Measurements from ENCODE around the gene KATNBL1. TPM values are rescaled to one million over a fixed set of nuclear protein-coding genes. Genes with fewer than 3 reads are reported as not detected.
"Not testable (repeated sequence)": the region's sequence is repeated elsewhere in the genome, so short reads cannot be mapped to it uniquely, and the experiment has no call there.

The KATNBL1 gene
- total RNA-seq, 1 experiment from 2014 or later, result 55.2 TPM

GRCh38 chr15:34120420-34120819, 89.5 kb downstream of the KATNBL1 start:
- not testable (repeated sequence) for DNase-seq (ENCODE audit: extremely low read depth, low read depth)

GRCh38 chr15:34119291-34119690, 90.6 kb downstream of the KATNBL1 start:
- no peak for DNase-seq (ENCODE audit: extremely low read depth, low read depth)

DNA sequence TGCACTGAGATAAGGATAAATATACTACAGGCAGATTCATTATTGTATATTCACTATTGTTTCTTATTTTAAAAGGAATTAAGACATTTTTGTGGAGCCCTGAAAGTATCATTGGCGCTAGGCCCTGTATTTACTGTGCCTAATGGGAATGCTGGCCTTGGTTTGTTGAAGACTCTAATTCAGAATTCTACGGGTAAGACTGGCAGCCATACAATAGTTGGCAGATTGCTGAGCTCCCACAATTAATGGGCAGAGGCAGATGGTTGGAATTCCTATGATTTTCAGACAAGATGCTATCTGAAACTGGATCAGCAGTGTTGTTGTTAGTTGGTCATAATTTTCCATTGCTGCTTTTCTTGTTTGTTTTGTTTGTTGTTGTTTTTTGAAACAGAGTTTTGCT, 93.3 kb downstream of the KATNBL1 start:
- DNase-seq (ENCODE audit: extremely low read depth, low read depth), result no peak

- DNase-seq (ENCODE audit: extremely low read depth, low read depth), result no peak
Measured at GRCh38 chr15:34114739-34115138, 95.2 kb downstream of the KATNBL1 start.

DNA sequence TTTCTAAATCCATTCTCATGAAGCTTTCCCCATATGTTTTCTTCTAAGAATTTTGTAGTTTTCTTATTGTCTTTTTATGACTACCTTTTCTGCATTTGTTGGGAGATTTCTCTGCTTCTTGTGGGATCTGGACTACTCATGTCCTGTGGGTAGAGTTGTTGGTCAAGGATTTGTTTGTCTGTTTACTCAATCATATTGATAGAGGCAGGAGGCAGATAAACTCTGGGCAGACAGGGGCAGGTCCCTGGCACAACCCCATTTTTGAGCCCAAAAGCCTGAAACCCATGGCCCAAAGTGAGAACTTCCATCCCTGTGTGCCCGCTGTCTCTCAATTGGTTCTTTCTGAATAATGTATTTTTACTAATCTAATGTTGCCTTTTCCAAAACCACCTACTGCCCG, 95.7 kb downstream of the KATNBL1 start:
- DNase-seq (ENCODE audit: extremely low read depth, low read depth), result no peak

DNA sequence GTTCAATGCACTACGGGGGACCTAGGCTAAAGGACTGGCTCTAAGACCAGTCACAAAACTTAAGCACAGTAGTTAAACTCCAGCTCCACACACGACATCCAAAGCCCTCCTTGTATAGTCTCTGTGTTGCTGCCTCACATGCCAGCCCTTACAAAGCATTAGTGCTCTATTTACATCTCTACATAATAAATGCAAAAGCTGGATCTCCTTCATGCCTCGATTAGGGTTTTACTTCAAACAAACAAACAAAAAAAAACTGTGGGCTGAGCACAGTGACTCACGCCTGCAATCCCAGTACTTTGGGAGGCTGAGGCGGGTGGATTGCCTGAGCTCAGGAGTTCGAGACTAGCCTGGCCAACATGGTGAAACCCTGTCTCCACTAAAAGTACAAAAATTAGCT, 98.4 kb downstream of the KATNBL1 start:
- no peak for DNase-seq (ENCODE audit: extremely low read depth, low read depth)

DNA sequence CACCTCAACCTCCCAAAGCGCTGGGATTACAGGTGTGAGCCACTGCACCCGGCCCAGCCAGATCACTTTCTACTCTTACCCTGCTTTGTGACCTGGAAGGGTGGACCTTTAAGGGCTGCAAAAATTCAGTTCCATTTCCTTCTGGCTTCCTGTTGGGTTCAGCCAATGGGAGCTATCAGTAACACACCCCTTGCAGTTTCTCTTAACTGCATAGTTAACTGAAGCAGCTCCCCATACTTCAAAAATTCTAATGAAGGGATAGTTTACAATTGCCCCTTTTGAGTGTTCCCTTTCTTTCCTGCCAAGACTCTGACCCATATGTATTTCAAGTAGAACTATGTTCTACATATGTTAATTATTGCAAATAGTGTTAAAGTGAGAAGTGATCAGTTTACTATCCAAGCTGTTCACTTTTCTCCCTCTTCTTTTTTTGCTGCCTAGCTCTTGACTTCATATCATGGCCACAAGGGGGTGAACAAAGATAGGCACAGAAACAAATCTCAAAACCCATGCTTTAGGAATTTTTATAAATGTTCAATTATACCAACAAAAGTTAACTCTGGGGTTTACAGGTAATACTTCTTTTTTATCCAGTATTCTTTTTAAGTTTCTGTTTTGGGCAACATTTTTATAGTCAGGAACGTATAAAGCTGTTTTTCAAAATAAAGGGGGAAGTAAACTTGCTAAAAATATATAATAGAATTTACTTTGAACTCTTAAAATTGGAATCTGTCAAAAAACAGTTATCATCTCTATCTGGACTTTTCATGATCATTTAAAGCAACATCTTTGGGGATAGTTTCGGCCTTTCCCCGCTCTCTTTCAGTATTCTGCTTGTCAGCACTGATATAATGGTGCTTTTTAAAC, 99.9 kb downstream of the KATNBL1 start:
- peak; percentile 27 for DNase-seq (ENCODE audit: extremely low read depth, low read depth)

DNA sequence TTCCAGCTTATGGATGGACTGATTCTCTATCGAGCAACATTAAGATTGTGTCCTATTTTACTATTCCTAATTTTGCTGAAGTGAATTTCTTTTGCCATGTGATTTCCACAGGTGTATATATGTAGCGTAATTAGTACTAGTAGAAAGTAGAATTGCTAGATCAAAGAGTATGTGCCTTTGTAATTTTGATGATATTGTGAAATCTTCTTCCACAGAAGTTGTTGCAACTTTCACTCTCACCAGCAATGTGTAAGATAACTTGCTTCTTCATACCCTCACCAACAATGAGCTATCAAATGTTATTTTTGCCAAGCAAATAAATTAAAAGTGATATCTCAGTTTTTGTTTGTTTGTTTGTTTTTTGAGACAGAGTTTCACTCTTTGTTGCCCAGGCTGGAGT, 102.6 kb downstream of the KATNBL1 start:
- no peak for DNase-seq (ENCODE audit: extremely low read depth, low read depth)

- DNase-seq (ENCODE audit: extremely low read depth, low read depth), result no peak
Measured at GRCh38 chr15:34106423-34106822, 103.5 kb downstream of the KATNBL1 start.

- DNase-seq (ENCODE audit: extremely low read depth, low read depth), result no peak
Measured at GRCh38 chr15:34102175-34102925, 107.5 kb downstream of the KATNBL1 start.

GRCh38 chr15:34101366-34102174, 108.3 kb downstream of the KATNBL1 start, which contains the start of the genes EMC7 and PGBD4:
EMC7 (minus strand) TSS chr15:34101862; CDS start chr15:34101839, 23 bp downstream.
PGBD4 (plus strand) TSS chr15:34102083; CDS start chr15:34102532, 449 bp downstream.
- DNase-seq (ENCODE audit: extremely low read depth, low read depth), result peak; percentile 98

- DNase-seq (ENCODE audit: extremely low read depth, low read depth), result no peak
Measured at GRCh38 chr15:34099914-34100313, 110.0 kb downstream of the KATNBL1 start.

Other genes with a start within 250 kb of the KATNBL1 start
- gene CHRM5, start 241.6 kb downstream of the KATNBL1 start, total RNA-seq (2014; rRNA removed; shearing (Covaris generic)), result not detected in 2 replicates
- 16.5 and 18.1 TPM in 2 replicates for gene AVEN, start 170.9 kb downstream of the KATNBL1 start, total RNA-seq (2014; rRNA removed; shearing (Covaris generic))
- gene EMC7, start 108.2 kb downstream of the KATNBL1 start, total RNA-seq (2014; rRNA removed; shearing (Covaris generic)), result 64.8 and 83.2 TPM in 2 replicates
- 2.0 and 2.6 TPM in 2 replicates for gene PGBD4, start 108.0 kb downstream of the KATNBL1 start, total RNA-seq (2014; rRNA removed; shearing (Covaris generic))
- gene EMC4, start 14.9 kb upstream of the KATNBL1 start, total RNA-seq (2014; rRNA removed; shearing (Covaris generic)), result 128 and 147 TPM in 2 replicates
- gene SLC12A6, start 127.7 kb upstream of the KATNBL1 start, total RNA-seq (2014; rRNA removed; shearing (Covaris generic)), result 5.1 and 6.5 TPM in 2 replicates
- gene NOP10, start 133.0 kb upstream of the KATNBL1 start, total RNA-seq (2014; rRNA removed; shearing (Covaris generic)), result 312 and 376 TPM in 2 replicates
- gene NUTM1, start 133.2 kb upstream of the KATNBL1 start, total RNA-seq (2014; rRNA removed; shearing (Covaris generic)), result not detected in 2 replicates
- 12.6 and 14.1 TPM in 2 replicates for gene LPCAT4, start 157.1 kb upstream of the KATNBL1 start, total RNA-seq (2014; rRNA removed; shearing (Covaris generic))
- 3.0 and 6.3 TPM in 2 replicates for gene GOLGA8A, start 227.7 kb upstream of the KATNBL1 start, total RNA-seq (2014; rRNA removed; shearing (Covaris generic))